Liver (tissue), 3 donors: ENCODE data around the gene BUB3.

Source experiments
- FOXA1 ChIP-seq: IDR thresholded peaks from 2 replicates; pipeline ENCODE4 v1.6.1; 2016; ENCODE audit warnings: antibody characterized with exemption
- FOXA2 ChIP-seq: IDR thresholded peaks from 2 replicates; pipeline ENCODE4 v1.6.1; 2016; ENCODE audit warnings: antibody characterized with exemption
- GABPA ChIP-seq, 2 donors: IDR thresholded peaks in 1 of 2; conservative IDR thresholded peaks in 1 of 2; 2 replicates each; pipeline ENCODE4 v1.6.1; 2016; ENCODE audit warnings: antibody characterized with exemption in 2 of 2, mild to moderate bottlenecking in 1 of 2, moderate library complexity in 1 of 2
- JUND ChIP-seq, 2 donors: IDR thresholded peaks; 2 replicates each; pipeline ENCODE4 v1.6.1; 2016; ENCODE audit warnings: antibody characterized with exemption in 2 of 2
- NR2F2 ChIP-seq: IDR thresholded peaks from 2 replicates; pipeline ENCODE4 v1.6.1; 2016; ENCODE audit warnings: antibody characterized with exemption
- RAD21 ChIP-seq, 2 donors: IDR thresholded peaks; 2 replicates each; pipeline ENCODE4 v1.6.1; 2016; ENCODE audit warnings: antibody characterized with exemption in 2 of 2, mild to moderate bottlenecking in 2 of 2
- SP1 ChIP-seq: IDR thresholded peaks from 2 replicates; pipeline ENCODE4 v1.6.1; 2018; ENCODE audit warnings: antibody characterized with exemption, mild to moderate bottlenecking
- TAF1 ChIP-seq: conservative IDR thresholded peaks from 2 replicates; pipeline ENCODE4 v1.6.1; 2016; ENCODE audit warnings: antibody characterized with exemption, mild to moderate bottlenecking
- YY1 ChIP-seq: IDR thresholded peaks from 2 replicates; pipeline ENCODE4 v1.6.1; 2016; ENCODE audit warnings: antibody characterized with exemption, mild to moderate bottlenecking
- TF ChIP-seq, protein P1 (sequence below): fragments of 150-350 bp; IDR thresholded peaks from 2 replicates; pipeline ENCODE4 v1.5.1; 2017; ENCODE audit warnings: improper control_type of control experiment, low read depth, low read length; ENCODE audit not compliant: missing input control
- TF ChIP-seq, protein P2 (sequence below): IDR thresholded peaks from 2 replicates; pipeline ENCODE4 v1.6.1; 2016; ENCODE audit warnings: antibody characterized with exemption
- TF ChIP-seq, protein P3 (sequence below): IDR thresholded peaks from 2 replicates; pipeline ENCODE4 v1.6.1; 2016; ENCODE audit warnings: antibody characterized with exemption, mild to moderate bottlenecking
- TF ChIP-seq, protein P4 (sequence below): IDR thresholded peaks from 2 replicates; pipeline ENCODE4 v1.6.1; 2016; ENCODE audit warnings: antibody characterized with exemption
- TF ChIP-seq, protein P5 (sequence below): IDR thresholded peaks from 2 replicates; pipeline ENCODE4 v1.6.1; 2016; ENCODE audit warnings: antibody characterized with exemption
- donor health status: healthy.
- donor health status: healthy.

DNA sequence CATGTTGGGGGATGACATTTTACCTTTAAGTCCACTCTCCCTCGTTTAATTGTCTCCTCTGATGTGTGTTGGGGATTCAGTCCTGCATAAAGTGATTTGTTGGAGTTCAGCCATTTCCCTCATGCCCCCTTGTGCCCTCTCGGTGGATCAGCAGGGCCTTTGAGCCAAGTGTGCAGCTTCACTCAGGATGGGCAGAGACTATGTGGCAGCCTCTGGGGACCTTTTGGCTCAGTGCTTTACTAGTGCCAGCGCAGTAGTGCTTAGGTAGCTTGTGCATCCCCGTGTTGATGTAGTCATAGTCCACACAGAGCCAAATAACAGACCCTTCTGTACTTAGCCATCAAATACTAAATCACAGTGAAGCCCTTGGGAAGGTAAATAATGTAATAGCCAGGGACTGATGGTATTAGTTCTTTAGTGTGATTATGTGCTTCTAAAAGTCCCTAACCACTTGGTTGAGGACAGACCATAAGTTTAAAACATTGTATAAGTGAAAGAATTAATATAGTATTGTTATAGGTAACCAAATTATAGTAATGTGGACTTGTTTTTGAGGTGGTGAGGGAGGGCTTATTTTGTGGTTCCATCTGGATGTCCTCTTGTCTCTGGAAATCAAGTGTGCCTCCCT, 11.4 kb downstream of the BUB3 start:
- TF ChIP-seq RAD21 (IDR thresholded peaks at IDR 0.05) (no peak), FOXA1 (no peak), NR2F2 (no peak), GABPA (IDR thresholded peaks at IDR 0.05 in 1 of 2, conservative IDR thresholded peaks at IDR 0.05 in 1 of 2) (no peak), JUND (IDR thresholded peaks at IDR 0.05) (no peak), TAF1 (no peak), SP1 (no peak), FOXA2 (no peak), YY1 (no peak)
- TF ChIP-seq, protein P1, sequence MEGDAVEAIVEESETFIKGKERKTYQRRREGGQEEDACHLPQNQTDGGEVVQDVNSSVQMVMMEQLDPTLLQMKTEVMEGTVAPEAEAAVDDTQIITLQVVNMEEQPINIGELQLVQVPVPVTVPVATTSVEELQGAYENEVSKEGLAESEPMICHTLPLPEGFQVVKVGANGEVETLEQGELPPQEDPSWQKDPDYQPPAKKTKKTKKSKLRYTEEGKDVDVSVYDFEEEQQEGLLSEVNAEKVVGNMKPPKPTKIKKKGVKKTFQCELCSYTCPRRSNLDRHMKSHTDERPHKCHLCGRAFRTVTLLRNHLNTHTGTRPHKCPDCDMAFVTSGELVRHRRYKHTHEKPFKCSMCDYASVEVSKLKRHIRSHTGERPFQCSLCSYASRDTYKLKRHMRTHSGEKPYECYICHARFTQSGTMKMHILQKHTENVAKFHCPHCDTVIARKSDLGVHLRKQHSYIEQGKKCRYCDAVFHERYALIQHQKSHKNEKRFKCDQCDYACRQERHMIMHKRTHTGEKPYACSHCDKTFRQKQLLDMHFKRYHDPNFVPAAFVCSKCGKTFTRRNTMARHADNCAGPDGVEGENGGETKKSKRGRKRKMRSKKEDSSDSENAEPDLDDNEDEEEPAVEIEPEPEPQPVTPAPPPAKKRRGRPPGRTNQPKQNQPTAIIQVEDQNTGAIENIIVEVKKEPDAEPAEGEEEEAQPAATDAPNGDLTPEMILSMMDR, result no peak
- TF ChIP-seq, protein P2, sequence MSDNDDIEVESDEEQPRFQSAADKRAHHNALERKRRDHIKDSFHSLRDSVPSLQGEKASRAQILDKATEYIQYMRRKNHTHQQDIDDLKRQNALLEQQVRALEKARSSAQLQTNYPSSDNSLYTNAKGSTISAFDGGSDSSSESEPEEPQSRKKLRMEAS, result no peak
- TF ChIP-seq, protein P3, sequence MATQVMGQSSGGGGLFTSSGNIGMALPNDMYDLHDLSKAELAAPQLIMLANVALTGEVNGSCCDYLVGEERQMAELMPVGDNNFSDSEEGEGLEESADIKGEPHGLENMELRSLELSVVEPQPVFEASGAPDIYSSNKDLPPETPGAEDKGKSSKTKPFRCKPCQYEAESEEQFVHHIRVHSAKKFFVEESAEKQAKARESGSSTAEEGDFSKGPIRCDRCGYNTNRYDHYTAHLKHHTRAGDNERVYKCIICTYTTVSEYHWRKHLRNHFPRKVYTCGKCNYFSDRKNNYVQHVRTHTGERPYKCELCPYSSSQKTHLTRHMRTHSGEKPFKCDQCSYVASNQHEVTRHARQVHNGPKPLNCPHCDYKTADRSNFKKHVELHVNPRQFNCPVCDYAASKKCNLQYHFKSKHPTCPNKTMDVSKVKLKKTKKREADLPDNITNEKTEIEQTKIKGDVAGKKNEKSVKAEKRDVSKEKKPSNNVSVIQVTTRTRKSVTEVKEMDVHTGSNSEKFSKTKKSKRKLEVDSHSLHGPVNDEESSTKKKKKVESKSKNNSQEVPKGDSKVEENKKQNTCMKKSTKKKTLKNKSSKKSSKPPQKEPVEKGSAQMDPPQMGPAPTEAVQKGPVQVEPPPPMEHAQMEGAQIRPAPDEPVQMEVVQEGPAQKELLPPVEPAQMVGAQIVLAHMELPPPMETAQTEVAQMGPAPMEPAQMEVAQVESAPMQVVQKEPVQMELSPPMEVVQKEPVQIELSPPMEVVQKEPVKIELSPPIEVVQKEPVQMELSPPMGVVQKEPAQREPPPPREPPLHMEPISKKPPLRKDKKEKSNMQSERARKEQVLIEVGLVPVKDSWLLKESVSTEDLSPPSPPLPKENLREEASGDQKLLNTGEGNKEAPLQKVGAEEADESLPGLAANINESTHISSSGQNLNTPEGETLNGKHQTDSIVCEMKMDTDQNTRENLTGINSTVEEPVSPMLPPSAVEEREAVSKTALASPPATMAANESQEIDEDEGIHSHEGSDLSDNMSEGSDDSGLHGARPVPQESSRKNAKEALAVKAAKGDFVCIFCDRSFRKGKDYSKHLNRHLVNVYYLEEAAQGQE, result no peak
- TF ChIP-seq, protein P4, sequence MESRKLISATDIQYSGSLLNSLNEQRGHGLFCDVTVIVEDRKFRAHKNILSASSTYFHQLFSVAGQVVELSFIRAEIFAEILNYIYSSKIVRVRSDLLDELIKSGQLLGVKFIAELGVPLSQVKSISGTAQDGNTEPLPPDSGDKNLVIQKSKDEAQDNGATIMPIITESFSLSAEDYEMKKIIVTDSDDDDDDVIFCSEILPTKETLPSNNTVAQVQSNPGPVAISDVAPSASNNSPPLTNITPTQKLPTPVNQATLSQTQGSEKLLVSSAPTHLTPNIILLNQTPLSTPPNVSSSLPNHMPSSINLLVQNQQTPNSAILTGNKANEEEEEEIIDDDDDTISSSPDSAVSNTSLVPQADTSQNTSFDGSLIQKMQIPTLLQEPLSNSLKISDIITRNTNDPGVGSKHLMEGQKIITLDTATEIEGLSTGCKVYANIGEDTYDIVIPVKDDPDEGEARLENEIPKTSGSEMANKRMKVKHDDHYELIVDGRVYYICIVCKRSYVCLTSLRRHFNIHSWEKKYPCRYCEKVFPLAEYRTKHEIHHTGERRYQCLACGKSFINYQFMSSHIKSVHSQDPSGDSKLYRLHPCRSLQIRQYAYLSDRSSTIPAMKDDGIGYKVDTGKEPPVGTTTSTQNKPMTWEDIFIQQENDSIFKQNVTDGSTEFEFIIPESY, result no peak
- TF ChIP-seq, protein P5, sequence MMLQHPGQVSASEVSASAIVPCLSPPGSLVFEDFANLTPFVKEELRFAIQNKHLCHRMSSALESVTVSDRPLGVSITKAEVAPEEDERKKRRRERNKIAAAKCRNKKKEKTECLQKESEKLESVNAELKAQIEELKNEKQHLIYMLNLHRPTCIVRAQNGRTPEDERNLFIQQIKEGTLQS, result no peak
